Stomach (tissue), 9 donors: ENCODE results near the gene ITGB4. TPM values are rescaled to one million over a fixed set of nuclear protein-coding genes. Genes with fewer than 3 reads are reported as not detected.

Experiments
- DNase-seq, 2 donors: peaks; one replicate each; pipeline versions ENCODE4 v3.0.0 to v3.0.0-alpha.2; 2013 to 2019
- H3K27ac ChIP-seq, 5 donors: fragments of 200-600 bp in 4 of 5; sonication (generic) in 4 of 5; one replicate each; pipeline ENCODE4 v1.5.1; 2013 to 2019; ENCODE audit warnings: mild to moderate bottlenecking in 1 of 5, moderate library complexity in 1 of 5
- H3K27me3 ChIP-seq, 3 donors: fragments of 200-600 bp; sonication (generic); one replicate each; pipeline ENCODE4 v1.5.1; 2017 to 2019; ENCODE audit warnings: mixed run types in 1 of 3
- H3K36me3 ChIP-seq, 4 donors: fragments of 200-600 bp; sonication (generic); 1 replicate in 3 of 4; 2 replicates in 1 of 4; pipeline ENCODE4 v1.5.1; 2016 to 2019
- H3K4me1 ChIP-seq, 4 donors: fragments of 200-600 bp; sonication (generic); one replicate each; pipeline ENCODE4 v1.5.1; 2016 to 2019
- H3K4me3 ChIP-seq, 4 donors: fragments of 200-600 bp; sonication (generic) in 3 of 4; one replicate each; pipeline ENCODE4 v1.5.1; 2016 to 2019; ENCODE audit warnings: mild to moderate bottlenecking in 1 of 4
- H3K9me3 ChIP-seq, 4 donors: fragments of 200-600 bp; sonication (generic); one replicate each; pipeline ENCODE4 v1.5.1; 2016 to 2019
- CTCF ChIP-seq, 7 experiments: fragments of 450-650 bp in 4 of 7; fragments of 200-600 bp in 3 of 7; sonication (generic) in 3 of 7; IDR thresholded peaks; one replicate each; pipeline ENCODE4 v1.5.1; 2016 to 2019; ENCODE audit warnings: antibody characterized with exemption in 7 of 7, control low read depth in 2 of 7, mild to moderate bottlenecking in 1 of 7
- EP300 ChIP-seq: sonication (generic); formaldehyde crosslinking; IDR thresholded peaks from one replicate; pipeline ENCODE4 v1.6.1; 2017; ENCODE audit warnings: antibody characterized with exemption
- POLR2A ChIP-seq, 4 donors: fragments of 450-650 bp; IDR thresholded peaks; one replicate each; pipeline ENCODE4 v1.6.1; 2016; ENCODE audit warnings: antibody characterized with exemption in 4 of 4, control low read depth in 2 of 4, mild to moderate bottlenecking in 1 of 4, moderate library complexity in 1 of 4
- POLR2AphosphoS5 ChIP-seq, 3 donors: sonication (generic); formaldehyde crosslinking; IDR thresholded peaks; one replicate each; pipeline ENCODE4 v1.6.1; 2016; ENCODE audit warnings: antibody characterized with exemption in 3 of 3
- WGBS, 5 donors: extraction: QIAGEN DNeasy Blood & Tissue Kit in 3 of 5; methylation state at CpG; one replicate each; pipeline versions ENCODE4 v1.1.5 to v1.1.7; 2013 to 2018; 5-methylcytosine and 5-hydroxymethylcytosine counted together
- intact Hi-C: fragments of 100-400 bp; cut with DNase I; formaldehyde crosslinking; loops from one replicate; pipeline ENCODE4 v1.15.1; 2023; ENCODE audit warnings: low total_unique reads
- polyA plus RNA-seq, 3 donors: library from polyadenylated mRNA; stranded (reverse); fragments of 200-250 nt; gene quantifications; one replicate each; pipeline ENCODE4 v1.2.3, GENCODE V29; 2013
- total RNA-seq, 5 donors: library from RNA; depleted of rRNA; stranded (reverse); fragments of >200 nt; gene quantifications; one replicate each; pipeline versions ENCODE4 v1.1.0 to v1.2.3, GENCODE V29; 2014 to 2016
- donor health status: healthy with polysubstance abuse.
- donor health status: Bipolar disorder and iron deficiency.
- donor health status: healthy.

Gene ITGB4
- total and polyA plus RNA-seq, 8 donors = 33.6 to 137 (median 92.6) TPM

- intact Hi-C loops = loop anchor here (5.0 kb wide), 1 partner anchor 88 kb away; the partner anchor contains the start of genes RECQL5 and SAP30BP
- WGBS, 5 donors = 72 to 85% (median 83%) methylated on average over 15 to 20 of the region's 20 CpGs
- Histone ChIP-seq H3K9me3 (no peaks in the 10 kb centered on the region), H3K27ac (no peak overlapping the region), H3K36me3 (peaks cover 35 to 99% (median 86%) of the 10 kb centered on the region in 4 donors), H3K4me1 (peaks cover 8 to 28% (median 18%) of the 10 kb centered on the region in 4 donors), H3K4me3 (no peak overlapping the region), H3K27me3 (no peaks in the 10 kb centered on the region)
- DNase-seq = no peak
- TF ChIP-seq POLR2AphosphoS5 (IDR thresholded peaks at IDR 0.05) (no peak), EP300 (no peak), CTCF (IDR thresholded peaks at IDR 0.05) (no peak), POLR2A (IDR thresholded peaks at IDR 0.05) (no peak)
These were observed 34.1 kb downstream of the ITGB4 start for GRCh38 chr17:75755205-75755901.

DNA sequence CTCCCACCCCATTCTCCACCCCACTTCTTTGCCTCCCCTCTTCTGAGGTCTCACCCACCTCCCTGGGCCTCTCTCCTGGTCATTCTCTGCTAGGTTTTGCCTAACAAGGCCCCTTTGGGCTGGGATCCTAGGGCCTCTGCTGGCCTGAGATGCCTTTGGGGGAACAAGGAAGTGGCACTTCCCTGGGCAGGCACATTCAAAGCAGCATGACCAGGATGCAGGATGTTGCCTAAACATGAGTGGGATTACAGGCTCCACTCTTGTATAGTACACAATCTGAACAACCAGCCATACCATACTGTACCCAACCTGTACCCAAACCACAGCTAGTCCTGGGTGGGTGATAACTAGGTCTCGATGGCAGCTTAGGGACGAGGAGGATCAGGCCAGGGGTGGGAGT, 34.7 kb downstream of the ITGB4 start:
- Histone ChIP-seq H3K9me3 (no peaks in the 10 kb centered on the region), H3K27ac (no peak overlapping the region), H3K36me3 (peaks cover 33 to 92% (median 80%) of the 10 kb centered on the region in 4 donors), H3K4me3 (no peak overlapping the region), H3K27me3 (no peaks in the 10 kb centered on the region), H3K4me1 (peaks cover 8 to 28% (median 18%) of the 10 kb centered on the region in 4 donors)
- TF ChIP-seq POLR2A (IDR thresholded peaks at IDR 0.05) = no peak
- no peak for TF ChIP-seq CTCF (IDR thresholded peaks at IDR 0.05)
- TF ChIP-seq EP300 = no peak
- no peak for TF ChIP-seq POLR2AphosphoS5 (IDR thresholded peaks at IDR 0.05)
- 94 to 100% (median 100%) methylated on average over 2 of the region's 2 CpGs for WGBS, 5 donors
- intact Hi-C loops = loop anchor here (5.0 kb wide), 1 partner anchor 89 kb away; the partner anchor contains the start of genes RECQL5 and SAP30BP
- no peak for DNase-seq

DNA sequence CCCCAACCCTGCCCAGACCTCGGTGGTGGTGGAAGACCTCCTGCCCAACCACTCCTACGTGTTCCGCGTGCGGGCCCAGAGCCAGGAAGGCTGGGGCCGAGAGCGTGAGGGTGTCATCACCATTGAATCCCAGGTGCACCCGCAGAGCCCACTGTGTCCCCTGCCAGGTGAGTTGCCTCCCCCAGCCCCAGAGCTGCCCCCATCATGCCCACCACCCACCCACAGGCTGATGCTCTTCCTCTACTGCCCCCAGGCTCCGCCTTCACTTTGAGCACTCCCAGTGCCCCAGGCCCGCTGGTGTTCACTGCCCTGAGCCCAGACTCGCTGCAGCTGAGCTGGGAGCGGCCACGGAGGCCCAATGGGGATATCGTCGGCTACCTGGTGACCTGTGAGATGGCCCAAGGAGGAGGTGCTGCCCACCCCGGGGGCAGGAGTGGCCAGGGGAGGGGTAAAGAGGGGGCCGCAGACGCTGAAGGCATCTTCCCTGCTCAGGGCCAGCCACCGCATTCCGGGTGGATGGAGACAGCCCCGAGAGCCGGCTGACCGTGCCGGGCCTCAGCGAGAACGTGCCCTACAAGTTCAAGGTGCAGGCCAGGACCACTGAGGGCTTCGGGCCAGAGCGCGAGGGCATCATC, 35.3 kb downstream of the ITGB4 start:
- no peak for TF ChIP-seq CTCF (IDR thresholded peaks at IDR 0.05)
- TF ChIP-seq EP300 = no peak
- TF ChIP-seq POLR2A (IDR thresholded peaks at IDR 0.05) = no peak
- no peak for TF ChIP-seq POLR2AphosphoS5 (IDR thresholded peaks at IDR 0.05)
- 83 to 92% (median 91%) methylated on average over 17 to 29 of the region's 29 CpGs for WGBS, 5 donors
- DNase-seq = no peak
- H3K36me3 ChIP-seq = peaks cover 33 to 87% (median 74%) of the 10 kb centered on the region in 4 donors
- intact Hi-C loops = loop anchor here (5.0 kb wide), 1 partner anchor 89 kb away; the partner anchor contains the start of genes RECQL5 and SAP30BP
- H3K27ac ChIP-seq = no peak overlapping the region
- H3K4me3 ChIP-seq = no peak overlapping the region
- H3K4me1 ChIP-seq = peaks cover 8 to 28% (median 18%) of the 10 kb centered on the region in 4 donors
- no peaks in the 10 kb centered on the region for H3K9me3 ChIP-seq
- no peaks in the 10 kb centered on the region for H3K27me3 ChIP-seq

DNA sequence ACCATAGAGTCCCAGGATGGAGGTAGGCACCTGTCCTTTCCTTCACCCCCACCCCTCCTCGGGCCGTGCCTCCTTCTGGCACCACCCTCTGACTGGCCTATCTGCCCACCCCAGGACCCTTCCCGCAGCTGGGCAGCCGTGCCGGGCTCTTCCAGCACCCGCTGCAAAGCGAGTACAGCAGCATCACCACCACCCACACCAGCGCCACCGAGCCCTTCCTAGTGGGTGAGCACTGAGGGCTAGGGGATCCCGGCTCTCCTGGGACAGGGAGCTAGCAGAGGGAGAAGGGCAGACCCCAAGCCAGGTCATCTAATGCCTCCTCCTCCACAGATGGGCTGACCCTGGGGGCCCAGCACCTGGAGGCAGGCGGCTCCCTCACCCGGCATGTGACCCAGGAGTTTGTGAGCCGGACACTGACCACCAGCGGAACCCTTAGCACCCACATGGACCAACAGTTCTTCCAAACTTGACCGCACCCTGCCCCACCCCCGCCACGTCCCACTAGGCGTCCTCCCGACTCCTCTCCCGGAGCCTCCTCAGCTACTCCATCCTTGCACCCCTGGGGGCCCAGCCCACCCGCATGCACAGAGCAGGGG, 35.9 kb downstream of the ITGB4 start:
- no peak for DNase-seq
- 88 to 95% (median 90%) methylated on average over 19 to 21 of the region's 21 CpGs for WGBS, 5 donors
- no peaks in the 10 kb centered on the region for H3K9me3 ChIP-seq
- H3K27me3 ChIP-seq = no peaks in the 10 kb centered on the region
- TF ChIP-seq POLR2A (IDR thresholded peaks at IDR 0.05) (no peak), POLR2AphosphoS5 (IDR thresholded peaks at IDR 0.05) (no peak), CTCF (IDR thresholded peaks at IDR 0.05) (no peak), EP300 (no peak)
- H3K27ac ChIP-seq = no peak overlapping the region
- H3K4me1 ChIP-seq = peaks cover 8 to 28% (median 18%) of the 10 kb centered on the region in 4 donors
- no peak overlapping the region for H3K4me3 ChIP-seq
- intact Hi-C loops = loop anchor here (5.0 kb wide), 1 partner anchor 90 kb away; the partner anchor contains the start of genes RECQL5 and SAP30BP
- peaks cover 33 to 80% (median 72%) of the 10 kb centered on the region in 4 donors for H3K36me3 ChIP-seq
